GM21381 (cell line): ENCODE data around the gene MAFB.
A peak's percentile ranks its signal among the peaks of the same experiment; 100 is the strongest.

ENCODE experiments used
- ATAC-seq: cut with Tn5 transposase; IDR thresholded peaks from one replicate; pipeline ENCODE4 v1.9.1; 2021; ENCODE audit warnings: mild to moderate bottlenecking, moderate library complexity; ENCODE audit not compliant: unreplicated experiment

The MAFB gene

DNA sequence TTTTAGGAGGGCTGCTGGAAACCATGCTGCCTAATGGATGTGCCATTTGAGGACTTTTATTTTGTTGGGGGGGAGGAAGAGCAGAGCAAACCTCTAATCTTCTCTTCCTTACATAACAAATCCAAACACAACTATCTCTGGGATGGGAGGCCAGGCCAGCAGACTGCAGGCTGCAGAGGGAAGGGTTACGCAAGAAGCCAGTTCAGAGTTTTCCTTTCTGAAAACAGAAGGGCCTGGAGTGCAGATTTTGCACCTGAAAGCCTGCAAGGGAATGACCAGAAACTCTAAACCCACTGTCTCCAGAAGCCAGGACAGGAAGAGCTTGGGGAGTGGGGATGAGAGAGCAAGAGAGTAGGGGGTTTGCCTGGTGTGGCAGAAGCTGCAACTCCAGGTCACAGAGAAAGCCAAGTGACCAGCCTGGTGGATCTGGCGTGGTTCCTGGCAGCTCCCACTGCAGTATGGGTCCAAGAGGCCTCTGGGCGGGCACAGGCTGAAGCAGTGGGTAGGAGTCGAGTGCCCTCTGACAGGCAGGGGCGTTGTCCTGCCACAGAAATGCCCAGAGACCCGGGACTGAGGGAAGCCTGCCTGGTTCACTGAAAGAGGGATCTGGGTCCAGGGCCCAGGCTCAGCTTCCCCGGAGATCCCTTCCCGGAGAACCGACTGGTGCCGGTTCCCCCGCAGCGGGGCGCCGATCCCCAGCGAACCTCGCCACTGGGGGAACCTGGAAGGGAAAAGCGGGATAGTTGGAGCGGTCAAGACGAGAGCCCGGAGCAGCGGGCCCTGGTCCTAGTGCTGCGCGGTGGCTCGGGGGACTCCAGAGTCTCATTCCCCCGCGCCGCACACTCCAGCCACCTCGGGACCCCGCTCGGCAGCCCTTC is 6.7 kb downstream of the MAFB start:
- ATAC-seq = no peak

DNA sequence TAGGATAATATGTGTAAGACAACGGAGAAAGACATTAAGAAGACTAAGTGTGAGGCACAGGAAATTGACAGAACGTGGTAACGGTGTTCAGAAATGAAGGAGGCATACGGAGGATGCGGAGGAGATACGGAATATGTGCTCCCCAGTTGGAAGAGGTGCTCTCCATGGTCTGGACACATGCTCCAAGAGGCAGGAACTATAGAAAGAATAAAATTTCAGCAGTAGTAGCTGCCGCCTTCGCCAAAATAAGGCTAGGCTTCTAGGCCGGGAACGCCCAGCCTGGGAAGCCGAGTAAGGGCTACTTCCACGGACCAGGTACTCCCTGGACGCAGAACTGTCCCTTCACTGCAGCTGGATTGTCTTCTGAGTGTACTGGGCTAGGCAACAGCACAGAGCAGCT is 7.4 kb downstream of the MAFB start:
- no peak for ATAC-seq

DNA sequence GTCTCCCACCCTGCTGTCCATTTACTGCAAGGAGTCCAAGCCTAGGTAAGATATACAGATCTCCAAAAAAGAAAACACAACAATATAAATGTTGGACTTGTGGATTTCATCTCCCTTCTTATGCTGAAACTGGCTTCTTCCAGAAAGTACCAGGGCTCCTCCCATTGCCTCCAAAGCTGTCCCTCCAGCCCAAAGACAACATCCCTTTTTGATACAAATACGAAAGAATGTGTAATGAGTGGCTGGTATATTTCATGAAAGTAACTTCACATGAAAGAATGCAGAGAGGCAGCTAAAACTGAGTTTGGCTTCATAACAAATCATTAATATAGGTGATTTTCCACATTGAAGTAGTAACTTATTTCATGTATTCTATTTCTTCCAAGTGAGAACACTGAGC is 7.9 kb downstream of the MAFB start:
- no peak for ATAC-seq

DNA sequence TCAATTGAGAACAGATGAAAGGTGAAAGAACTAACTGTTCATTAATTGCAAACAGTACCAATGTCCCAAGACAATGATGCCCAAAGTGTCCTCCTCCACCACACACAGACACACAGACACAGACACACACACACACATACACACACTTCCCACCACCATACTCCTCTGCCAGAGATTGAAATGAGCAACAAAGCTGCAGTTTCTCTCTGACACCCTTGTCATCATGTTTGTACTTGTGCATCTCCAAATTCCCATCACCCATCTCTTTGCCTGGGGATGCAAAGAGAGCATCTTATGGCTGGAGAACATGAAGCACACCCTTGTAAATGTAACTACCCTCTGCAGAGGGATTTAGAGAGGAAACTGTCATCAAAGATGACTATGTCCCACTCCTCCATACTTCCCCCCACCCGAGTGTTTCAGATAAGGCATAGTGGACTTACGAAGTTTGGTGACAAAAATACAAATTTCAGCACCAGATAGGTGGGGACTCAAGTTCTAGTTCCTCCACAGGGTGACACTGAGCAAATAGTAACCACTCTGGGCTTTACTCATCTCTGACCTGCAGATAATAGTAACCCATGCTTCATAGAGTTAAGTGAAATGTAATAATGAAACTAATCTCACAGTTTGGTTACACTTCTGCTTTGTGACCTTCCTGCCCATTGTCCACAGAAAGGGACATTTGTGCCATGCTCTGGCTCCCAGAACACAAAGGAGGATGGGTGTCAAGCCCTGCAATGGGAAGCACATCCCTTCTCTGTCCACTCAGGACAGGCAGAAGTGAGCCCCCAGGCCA is 8.7 kb downstream of the MAFB start:
- peak; percentile 71 for ATAC-seq

DNA sequence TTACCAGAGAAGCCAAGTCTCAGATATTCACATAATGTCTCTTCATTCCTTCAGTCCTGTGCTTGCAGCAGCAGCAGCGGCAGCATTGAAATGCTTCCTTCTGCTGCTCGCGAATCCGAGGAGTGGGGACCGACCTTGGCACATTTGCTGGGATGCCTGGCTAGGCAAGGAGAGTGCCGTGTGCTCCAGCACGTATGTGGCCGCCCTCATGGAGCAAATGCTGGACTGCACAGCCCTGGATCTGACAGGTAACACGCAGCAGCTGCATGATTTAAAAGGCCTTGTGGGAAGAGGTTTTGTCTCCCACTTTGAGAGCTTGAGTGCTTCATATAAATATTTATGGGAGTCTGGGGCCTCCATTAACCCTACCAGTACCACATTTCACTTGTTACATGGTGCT is 9.9 kb downstream of the MAFB start:
- no peak for ATAC-seq

DNA sequence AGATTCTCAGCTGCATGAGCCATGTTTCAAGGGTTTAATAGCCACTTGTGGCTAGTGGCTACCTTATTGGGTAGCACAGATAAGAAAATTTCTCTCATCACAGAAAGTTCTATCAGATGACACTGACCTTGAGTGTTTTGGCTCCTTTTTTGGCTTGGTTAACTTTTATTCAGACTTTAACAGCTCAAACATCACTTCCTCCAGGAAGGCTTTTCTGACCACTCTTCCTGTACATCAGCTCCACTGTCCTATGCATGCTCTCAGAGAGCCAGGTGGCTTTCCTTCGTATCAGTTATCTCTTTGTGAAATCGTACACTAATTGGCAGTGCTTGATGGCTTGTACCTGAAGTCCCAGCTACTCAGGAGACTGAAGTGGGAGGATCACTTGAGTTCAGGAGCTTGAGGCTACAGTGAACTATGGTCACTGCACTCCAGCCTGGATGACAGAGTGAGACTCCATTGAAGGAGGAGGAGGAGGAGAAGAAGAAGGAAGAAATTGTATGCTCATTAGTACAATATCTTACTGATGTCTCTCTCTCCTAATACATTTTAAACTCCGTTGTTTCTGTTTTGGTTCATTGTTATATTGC is 10.7 kb downstream of the MAFB start:
- no peak for ATAC-seq

DNA sequence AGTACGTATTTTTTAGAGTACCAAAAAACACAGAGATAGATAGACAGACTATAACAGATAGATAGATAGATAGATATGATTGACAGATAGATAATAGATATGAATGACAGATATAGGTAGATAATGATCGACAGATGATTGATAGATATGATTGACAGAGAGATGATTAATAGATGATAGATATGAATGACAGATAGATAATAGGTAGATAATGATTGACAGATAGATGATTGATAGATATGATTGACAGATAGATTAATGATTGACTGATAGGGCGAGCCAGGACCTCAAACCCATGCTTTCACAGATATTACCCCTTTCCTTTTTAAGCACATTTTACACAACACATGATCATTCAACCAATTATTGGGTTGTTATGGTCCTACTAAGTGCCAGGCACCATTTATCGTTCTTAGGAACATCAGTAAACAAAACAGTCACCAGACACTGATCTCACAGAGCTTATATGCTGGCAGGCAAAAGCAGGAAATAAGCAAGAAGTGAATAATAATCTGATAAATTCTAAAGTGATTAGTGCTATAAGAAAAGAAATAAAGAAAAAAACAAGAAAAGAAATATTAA is 11.6 kb downstream of the MAFB start:
- no peak for ATAC-seq

DNA sequence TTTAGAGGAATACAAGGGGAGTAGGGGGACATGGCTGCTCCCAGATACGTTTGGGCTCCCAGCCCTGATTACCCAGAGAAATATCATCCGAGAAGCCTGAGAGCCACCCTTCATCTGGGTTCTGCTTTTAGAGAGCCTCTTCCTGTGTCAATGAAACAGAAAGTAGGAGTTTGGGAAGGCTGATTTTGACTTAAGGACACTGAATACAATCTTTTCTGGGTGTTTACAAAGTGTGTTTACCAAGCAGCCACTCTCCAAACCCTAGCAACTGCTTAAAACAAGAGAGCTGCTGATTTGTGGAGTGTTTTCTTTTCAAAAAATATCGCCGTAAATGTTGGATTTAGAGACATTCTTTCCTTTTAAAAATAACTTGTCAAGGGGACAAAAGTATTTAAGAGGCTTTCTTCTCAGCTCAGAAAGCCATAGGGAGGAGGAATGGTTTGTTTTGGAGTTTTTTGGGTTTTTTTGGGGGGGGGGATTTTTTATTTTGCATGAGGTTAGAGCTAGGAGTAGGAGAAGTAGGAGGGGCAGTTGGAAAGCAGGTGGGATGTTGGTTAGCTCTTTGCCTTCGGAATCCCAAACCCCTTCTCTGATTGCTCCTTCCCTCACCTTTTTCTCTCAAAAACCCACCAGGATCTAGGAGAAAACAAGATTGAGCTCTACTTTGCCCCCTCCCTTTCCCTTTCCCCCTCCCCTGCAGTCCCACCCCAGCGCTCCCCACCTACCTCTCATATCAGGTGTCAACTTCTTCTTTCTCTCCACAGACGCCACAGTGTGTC is 12.4 kb downstream of the MAFB start:
- no peak for ATAC-seq

DNA sequence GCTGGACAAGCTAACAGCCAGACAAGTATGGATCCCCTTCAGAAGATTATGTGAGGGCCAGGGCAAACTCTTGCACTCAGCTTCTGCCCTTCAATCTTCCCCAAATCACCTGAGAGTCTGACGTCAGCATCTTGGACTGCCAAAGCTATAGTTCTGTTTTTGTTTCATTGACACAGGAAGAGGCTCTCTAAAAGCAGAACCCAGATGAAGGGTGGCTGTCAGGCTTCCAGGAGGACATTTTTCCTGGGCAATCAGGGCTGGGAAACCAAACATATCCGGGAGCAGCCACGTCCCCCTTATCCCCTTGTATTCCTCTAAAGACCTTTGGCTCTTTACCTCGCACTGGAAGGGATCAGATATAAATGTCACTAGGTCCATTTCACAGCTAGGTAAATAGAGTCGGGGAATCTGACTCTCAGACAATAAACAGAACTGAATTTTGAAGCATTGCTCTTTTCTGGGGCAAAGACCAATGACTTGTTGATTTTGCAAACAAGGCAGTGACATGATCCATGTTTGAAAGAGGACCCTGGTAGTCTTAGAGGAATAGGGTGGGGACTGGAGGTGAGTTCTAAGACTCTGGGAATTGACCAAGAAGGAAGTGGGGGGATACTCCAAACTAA is 13.3 kb downstream of the MAFB start:
- no peak for ATAC-seq

DNA sequence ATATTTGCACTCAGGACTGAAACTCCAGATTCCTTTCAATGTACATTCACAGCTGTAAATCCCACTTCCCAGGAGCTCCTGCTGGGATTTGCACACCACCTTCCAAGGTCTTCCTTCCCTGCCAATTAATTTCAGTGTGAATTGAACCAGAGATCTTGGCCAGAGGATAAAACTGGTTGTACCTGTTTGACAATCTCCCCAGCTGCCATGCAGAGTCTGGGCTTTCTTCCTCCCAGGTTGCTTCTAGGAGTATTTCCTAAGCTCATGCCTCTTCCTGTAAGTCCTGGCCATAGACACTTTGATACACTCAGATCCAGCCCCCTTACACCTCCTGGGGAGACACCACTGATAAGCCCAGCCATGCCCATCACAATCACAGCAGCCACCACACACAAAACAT is 15.6 kb downstream of the MAFB start:
- ATAC-seq = no peak

DNA sequence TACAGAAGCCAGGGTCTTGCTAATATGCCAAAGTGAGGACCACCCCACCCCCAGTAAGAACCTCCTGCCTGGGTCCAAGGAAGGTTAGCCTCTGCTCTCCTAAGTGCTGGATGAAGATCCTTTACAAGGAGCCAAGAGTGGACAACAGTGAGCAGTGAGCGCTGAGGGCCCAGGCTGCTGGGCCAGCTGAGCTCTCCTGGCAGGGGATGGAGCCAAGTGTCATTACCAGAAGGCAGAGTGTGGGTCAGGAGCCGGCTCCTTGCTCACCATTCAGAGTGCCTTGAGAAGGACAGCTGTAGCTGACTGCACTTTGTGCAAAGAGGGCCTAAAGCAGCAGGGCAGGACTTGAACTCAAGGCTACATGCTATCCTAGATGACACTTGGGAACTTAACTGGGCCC is 16.9 kb downstream of the MAFB start:
- ATAC-seq = no peak

DNA sequence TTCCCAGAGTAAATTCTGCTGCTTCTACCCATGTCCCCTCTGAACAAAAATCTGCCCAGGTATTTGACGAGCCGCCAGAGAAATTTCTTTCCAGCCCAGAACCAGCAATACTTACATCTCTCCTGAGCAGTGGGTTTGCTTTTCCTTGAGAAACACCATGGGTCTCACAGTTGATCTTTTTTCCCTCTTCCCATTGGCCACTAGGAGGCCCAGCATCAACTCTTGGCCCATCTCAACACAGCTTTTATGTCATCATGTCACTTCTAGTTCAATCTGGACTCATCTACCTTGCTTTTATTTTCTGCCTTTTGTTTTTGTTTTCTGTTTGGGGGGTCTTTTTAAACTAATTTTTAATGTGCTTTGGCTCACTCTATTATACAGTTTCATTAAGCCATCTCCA is 18.8 kb downstream of the MAFB start:
- ATAC-seq = no peak

DNA sequence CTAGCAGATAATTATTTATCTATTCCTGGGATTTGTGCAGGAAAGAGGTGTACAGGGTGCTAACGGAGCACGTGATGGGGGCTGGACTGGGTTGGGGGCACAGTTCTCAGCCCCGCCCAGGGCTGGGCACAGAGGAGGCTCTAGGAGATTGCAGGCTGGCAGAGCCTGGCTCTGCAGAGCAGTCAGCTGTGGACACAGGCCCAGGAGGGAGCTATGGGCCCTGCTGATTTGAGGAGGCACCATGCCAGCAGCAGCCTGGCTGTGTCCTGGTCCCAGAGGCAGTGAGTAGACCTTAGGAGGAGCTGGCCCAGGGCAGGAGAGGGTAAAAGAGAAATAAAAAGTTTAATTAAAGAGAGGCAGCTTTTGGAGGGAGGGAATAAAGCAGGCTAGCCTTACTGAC is 19.3 kb downstream of the MAFB start:
- no peak for ATAC-seq

DNA sequence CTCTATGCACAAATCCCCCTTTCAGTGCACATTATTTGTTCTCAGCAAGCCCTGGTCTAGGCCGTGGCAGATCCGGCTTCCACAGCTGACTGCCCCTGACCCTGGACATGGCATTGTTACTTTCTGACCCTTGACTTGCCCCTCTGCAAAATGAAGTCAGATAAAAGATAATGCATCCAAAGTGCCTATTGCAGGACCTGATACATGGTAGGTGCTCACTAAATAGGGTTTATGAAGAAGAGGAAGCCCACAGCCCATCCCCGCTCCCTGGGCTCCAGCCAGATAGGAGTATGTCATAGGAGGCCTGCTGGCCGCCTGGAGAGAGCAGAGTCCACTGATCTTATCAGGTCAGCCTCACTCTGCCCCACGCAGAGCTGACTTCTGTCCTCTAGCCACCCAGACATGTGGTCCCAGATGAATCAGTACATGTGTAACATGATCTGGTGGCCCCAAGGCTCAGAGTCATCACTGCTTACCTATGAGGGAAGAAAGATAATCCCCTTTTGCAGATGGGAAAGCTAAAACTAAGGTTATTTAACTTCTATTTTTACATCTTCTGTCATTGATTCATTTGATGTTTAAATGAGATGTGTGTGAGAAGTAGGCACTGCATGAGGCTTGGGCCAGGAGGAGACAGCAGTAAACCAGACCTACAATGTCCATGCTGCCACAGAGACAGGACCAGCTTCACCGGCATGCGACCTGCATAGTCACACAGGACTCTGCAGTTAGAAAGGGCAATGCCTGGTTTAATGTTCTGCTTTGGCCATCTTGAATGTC is 20.4 kb downstream of the MAFB start:
- no peak for ATAC-seq

DNA sequence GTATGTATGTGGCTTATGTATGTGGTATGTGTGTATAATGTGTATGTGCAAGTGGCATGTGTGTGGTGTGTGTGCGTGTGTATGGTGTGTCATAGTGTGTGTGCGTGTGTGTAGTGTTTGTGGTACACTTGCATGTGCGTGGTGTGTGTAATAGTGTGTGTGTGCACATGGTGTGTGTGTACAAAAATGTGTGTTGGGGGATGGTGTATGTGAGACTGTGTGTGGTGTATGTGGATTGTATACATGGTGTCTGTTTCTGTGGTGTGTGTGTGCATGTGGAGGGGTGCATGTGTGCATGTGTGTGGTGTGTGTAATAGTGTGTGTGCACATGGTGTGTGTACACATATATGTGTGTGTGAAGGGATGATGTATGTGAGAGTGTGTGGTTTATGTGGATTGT is 21.5 kb downstream of the MAFB start:
- ATAC-seq = no peak

DNA sequence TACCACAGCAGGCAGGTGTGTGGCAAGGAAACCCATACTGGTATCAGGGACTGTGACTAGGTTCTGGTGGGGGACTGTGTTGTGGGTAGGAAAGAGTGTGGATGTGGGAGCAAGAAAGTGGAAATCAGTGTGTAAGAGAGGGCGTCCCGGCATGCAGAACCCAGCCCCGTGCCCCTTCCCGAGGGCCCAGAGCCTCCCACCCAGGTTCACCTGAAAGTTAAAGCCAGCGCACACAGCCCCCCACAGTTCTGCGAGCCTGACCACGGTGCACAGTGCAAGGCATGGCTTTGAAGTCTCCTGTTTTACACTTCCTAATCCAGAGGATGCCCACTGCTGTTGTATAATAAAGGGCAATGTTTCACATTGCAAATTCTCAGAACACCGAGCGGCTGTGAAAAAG is 22.7 kb downstream of the MAFB start:
- no peak for ATAC-seq

DNA sequence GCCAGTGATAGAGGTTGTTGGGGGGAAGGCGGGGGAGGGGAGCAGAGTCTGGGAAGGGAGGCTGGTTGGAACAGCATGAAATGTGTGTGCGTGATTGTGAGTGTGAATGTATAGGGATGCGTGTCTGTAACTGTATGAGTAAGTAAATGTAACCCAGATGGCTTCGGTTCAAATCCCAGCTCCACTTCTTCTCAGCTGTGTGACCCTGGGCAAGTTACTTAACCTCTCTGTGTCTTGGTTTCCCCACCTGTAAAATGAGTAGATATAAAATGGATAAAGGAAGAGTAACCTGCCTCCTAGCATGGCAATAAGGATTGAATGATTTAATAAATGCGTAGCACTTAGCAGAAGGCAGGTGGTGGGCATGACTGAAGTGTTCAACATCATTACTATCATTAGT is 24.1 kb downstream of the MAFB start:
- ATAC-seq = no peak

DNA sequence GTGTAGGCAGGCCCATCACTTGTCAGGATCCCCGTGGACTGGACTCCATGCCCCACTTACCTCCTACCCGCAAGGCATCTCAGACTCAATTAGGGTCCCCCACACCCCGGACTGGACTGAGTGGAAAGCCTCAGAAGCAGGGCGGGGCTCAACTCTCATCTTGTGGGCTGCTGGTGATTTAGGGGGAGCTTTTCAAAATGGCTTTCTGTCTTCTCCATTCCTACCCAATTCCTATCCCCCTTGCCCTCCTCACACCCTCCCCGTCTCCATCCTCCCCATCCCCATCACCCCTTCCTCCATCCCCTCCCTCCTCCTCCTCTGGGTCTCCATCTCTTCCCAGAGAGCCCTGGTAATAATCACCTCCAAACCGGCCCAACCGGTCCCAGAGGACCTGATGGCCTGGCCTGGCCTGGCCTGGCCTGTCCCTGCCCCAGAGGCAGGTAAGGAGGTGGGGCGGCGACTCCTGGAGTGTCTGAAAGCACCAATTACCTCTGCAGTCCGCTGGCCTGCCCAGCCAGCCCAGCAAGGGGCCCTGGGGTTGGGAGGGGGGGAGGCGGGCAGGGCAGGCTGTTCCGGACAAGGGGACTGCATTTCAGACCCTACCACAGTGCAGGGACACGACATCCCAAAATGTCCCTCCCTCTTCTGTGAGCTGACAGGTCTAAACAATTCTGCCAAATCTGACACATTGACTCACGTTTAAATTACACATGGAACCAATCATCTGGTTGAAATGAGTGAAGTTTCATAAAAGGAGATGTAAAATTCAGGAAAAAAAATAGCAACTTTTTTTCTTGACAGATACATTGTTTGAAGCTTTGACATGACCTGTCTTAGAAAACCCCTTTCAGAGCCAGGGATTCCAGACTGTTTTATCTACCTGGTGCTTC is 24.8 kb downstream of the MAFB start:
- ATAC-seq = no peak
